ENCODE measurements around the gene DCAF5.
A peak's percentile ranks its signal among the peaks of the same experiment; 100 is the strongest.

DNA sequence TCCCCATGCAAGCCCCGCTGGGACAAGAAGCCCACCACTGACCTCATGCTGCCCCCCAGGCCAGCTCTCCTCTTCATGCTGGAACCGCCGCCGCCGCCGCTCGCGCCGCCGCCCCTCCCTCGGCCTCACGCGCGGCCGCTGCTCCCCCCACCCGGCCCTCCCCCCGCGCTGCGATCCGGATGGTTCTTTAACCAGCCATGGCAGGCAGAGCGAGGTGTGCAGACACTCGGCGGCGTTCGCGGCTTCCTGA lies at the start of gene DCAF5:
- TF ChIP-seq, protein P1, sequence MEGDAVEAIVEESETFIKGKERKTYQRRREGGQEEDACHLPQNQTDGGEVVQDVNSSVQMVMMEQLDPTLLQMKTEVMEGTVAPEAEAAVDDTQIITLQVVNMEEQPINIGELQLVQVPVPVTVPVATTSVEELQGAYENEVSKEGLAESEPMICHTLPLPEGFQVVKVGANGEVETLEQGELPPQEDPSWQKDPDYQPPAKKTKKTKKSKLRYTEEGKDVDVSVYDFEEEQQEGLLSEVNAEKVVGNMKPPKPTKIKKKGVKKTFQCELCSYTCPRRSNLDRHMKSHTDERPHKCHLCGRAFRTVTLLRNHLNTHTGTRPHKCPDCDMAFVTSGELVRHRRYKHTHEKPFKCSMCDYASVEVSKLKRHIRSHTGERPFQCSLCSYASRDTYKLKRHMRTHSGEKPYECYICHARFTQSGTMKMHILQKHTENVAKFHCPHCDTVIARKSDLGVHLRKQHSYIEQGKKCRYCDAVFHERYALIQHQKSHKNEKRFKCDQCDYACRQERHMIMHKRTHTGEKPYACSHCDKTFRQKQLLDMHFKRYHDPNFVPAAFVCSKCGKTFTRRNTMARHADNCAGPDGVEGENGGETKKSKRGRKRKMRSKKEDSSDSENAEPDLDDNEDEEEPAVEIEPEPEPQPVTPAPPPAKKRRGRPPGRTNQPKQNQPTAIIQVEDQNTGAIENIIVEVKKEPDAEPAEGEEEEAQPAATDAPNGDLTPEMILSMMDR (optimal IDR thresholded peaks at IDR 0.05 in 1 of 3, IDR thresholded peaks at IDR 0.05 in 1 of 3, conservative IDR thresholded peaks at IDR 0.05 in 1 of 3; ENCODE audit: extremely low read depth in 1 of 3, insufficient read depth in 2 of 3, low read length in 3 of 3), result peak in 1 of 3 experiments; percentile 19
- no peak for TF ChIP-seq EZH2 (IDR thresholded peaks at IDR 0.05; ENCODE audit: low read length)
